Umbilical cord (tissue), 2 donors: ENCODE data around the gene PURA. TPM values are rescaled to one million over a fixed set of nuclear protein-coding genes. Genes with fewer than 3 reads are reported as not detected.

Experiments
- DNase-seq: peaks from one replicate; pipeline ENCODE4 v3.0.0-alpha.2; 2015; ENCODE audit warnings: low spot score
- total RNA-seq: library from RNA; depleted of rRNA; stranded (reverse); fragments of >200 nt; gene quantifications from one replicate; pipeline ENCODE4 v1.2.3, GENCODE V29; 2014; ENCODE audit warnings: low replicate concordance; ENCODE audit not compliant: insufficient read depth

PURA gene
- 24.1 TPM for total RNA-seq

DNA sequence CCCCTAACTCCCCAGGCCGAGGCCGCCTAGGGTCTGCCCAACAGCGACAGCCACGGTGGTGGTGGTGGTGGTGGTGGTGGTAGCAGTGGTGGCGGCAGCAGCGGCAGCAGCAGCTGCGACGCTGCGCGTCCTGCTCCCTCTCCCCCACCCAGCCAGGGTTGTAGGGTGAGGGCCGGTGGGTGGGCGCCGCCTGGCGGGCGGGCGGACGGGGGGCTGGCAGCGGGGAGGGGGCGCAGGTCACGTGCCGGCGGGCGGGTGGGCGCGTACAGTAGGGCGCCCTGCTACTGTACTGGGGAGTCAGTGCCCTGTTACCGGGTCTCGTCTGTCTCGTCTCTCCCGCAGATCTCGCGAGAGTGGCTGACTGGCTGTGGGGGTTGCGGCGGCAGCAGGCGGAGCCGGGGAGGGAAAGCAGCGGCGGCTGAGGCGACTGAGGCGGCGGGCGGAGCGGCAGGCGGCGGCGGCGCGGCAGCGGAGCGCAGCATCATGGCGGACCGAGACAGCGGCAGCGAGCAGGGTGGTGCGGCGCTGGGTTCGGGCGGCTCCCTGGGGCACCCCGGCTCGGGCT, at the start of gene PURA:
TSS of gene PURA (plus strand) at position 411 of the 565 bp plus-strand sequence. CDS start at position 484, 73 bp downstream.
- DNase-seq: peak; percentile 96

DNA sequence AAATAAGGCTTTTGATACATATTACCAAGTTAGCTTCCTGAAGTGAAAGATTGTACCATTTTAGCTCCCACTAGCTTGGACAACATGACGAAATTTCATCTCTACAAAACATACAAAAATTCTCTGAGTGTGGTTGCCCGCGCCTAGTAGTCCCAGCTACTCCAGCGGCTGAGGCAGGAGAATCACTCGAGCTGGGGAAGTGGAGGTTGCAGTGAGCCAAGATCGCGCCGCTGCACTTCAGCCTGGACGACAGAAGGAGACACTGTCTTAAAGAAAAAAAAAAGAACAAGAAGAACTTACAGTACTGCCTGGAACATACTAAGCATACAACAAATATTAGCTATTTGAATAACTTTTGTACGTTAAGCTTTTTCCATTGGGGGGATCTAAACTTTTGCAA, 41.1 kb upstream of the PURA start:
- no peak for DNase-seq

DNA sequence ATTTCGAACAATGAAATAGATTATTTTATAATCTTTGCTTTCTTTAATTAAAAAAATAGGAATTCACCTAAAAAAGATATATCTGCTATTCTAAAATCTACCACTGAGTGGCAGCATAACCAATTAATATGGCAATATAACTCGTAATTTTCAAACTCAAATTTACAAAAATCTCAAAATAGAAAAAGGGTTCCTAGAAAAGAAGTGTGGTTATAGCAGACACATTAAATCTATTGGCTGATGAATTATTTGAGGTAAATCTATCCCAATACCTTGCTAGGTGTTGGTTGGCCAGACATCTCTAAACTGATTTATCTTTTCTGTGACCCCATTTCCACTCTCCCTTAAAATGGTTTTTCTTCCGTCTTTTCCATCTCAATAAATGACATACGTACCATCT, 40.6 kb upstream of the PURA start:
- DNase-seq: peak; percentile 10

DNA sequence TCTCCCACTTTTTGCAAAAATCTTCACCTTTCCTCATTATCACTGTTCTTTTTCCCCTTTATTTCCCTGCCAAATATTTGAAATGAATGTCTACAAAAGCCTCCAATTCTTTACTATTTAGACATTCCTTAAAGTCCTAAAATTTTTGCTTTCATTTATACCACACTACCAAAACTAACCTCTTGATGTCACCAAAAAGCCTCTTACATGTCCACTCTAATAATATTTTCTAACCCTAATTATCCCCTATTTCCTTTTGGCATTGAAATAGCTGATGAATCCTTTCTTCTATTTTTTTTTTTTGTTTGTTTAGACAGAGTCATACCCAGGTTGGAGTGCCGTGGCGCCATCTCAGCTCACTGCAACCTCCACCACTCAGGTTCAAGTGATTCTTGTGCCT, 38.5 kb upstream of the PURA start:
- DNase-seq: no peak

DNA sequence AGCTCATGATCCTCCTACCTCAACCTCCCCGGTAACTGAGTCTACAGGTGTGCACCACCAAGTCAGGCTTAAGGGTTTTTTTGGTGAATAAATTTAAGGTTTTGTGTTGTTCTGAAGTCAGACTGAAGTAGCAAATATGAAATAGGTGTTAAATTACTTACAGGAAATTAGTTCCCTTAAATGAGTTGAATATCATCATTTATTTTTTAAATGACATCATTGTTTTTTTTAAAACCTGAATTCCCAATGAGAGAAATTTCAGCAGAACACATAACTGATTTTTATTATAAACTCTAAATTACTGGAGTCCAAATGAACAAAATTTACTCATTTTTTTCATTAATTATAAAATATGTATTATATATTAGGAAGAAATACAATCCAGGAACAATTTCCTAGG, 37.8 kb upstream of the PURA start:
- no peak for DNase-seq

DNA sequence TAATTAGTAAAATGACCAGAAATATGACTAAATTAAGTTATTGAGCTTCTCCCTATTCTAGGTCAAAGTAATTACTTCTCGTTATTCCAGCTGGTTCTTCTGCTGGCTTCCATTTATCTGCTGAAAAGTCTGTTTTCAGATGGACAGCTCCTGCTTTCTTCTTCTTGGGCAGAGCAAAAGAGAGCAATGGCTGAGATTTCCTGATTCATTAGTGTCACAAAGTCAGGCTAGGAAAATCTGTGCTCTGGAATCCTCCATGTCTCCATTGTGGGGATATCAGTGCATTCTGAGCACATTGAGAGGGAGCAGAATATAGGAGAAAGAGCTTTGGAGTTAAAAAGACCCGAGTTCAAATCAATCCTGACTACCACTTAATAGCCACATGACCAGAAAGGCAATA, 37.1 kb upstream of the PURA start:
- no peak for DNase-seq

DNA sequence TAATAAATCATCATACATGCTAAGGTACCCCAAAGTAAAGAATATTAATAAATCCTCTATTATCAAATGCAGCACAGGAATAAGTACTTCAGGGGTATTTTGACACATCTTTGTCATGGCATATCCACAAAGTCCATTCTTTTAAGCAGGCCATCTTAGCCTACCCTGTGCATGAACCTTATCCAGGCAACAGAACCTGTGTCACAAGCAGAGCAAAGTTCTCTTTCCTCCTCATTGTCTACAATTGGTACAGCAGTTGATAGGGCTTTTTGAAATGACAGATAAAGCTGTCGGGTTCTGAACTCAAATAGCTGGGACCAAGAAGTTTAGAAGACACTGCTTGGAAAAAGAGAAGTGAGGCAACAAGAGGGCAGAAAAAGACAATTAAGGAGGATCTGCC, 30.8 kb upstream of the PURA start:
- no peak for DNase-seq

DNA sequence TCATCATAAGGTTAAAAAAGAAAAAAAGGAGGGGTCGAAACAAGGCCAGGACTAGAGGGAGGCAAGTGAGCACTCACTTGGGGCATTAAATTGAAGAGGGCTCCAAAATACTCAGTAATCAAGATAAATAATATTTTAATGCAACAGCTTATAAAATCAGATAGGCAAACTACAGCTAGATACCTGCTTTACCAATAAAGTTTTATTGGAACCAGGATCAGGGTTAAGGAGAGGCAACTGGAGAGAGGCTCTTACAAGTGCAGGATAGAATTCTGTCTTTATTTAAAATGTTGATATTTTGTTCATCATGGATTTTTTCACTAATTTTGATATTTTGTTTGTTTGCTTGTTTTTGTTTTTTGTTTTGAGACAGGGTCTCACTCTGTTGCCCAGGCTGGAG, 30.3 kb upstream of the PURA start:
- DNase-seq: no peak

DNA sequence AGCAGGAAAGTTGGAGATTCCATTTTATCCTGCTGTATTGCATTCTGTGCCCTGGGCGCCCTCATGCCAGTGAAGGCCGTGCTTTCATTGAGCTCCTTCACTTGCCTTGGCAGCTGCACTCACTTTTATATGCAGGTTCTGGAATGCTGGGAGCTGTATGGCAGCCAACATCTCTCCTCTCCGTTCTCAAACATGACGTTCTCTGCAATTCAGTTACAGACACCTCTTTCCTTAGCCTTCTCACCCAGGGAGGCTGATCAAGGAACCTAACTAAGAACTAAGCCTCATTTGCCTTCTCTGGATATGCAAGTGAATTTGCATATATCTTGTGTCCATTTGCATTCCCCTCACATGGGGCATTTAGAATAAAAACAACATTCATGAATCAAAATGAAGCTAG, 29.4 kb upstream of the PURA start:
- DNase-seq: no peak

DNA sequence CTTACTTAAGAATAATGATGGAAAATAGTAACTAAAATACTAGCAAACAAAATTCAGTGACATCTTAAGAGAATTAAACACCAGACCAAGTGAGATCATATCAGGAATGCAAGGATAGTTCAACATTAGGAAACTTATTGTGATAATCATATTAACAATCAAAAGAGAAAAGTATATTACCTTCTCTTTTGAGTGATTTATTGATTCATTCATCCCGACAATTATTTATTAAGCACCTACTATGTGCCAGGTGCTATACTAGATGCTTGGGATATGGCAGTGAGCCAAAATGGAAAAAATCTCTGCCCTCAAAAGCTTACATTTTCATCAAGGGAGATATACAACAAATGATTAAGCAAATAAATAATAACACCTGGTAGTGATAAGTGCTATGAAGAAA, 23.7 kb upstream of the PURA start:
- DNase-seq: no peak

DNA sequence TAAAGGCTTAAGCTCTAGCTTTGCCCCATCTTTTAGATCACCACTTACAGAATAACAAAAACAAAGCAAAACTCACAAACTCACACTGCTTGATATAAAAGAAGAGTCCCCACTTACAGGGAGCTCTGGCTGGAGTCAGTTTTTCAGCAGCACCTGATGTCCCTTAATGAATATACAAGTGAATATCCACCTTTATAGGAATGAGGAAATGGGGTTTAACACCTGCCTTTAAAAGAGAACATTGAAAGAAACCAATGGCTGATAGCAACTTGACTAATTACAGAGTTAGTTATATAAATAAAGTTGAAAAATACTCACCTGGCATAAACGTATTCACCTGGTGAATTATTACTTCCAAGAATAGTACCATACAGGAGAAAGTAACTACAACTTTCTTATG, 20.7 kb upstream of the PURA start:
- DNase-seq: no peak

DNA sequence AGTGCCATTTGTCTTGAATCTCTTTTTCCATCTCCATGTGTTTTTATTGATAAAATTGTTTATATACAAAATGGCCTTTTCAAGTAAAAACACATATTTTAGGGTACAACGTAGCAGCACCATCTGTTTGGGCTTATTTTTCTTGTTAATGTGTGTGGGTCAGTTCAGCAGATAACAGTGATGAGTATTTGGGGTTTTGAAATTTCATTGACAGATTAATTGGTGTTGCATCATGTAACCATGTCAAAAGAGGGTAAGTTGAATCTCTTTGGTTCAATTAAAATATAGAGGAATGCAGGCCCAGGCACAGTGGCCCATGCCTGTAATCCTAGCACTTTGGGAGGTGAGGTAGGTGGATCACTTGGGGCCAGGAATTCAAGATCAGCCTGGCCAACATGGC, 20.0 kb upstream of the PURA start:
- DNase-seq: no peak

DNA sequence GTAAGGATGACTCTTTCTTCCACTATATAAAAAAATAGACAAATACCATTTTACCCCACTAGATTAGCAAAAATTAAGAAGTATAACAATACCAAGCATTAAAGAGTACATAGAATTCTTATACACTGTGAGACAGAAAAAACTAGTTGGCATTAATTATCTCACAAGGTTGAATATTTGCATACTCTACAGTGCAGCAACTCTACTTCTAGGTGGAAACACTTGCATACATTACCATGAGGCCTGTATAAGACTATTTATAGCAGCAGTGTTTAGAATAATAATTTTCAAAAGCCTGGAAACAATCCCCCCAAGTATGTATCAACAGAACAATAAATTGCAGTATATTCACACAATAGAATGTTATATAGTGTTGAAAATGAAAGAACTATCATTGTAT, 19.0 kb upstream of the PURA start:
- DNase-seq: no peak

DNA sequence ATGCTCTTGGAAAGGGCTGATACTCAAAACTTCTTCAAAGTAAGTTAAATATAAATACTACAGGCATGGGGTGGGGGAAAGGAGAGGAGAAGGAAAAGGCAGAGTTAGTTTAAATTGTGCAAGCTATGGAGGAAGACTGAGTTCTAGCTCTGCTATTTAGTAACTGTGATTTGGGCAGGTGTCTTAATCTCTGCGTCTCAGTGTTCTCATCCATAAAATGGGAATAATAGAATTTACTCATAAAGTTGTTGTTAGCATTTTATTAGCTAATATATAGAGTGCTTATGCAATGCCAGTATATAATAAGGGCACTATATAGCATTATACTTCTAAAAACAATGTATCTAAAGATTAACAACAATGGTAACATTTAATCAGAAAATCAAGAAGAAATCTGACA, 12.7 kb upstream of the PURA start:
- no peak for DNase-seq

DNA sequence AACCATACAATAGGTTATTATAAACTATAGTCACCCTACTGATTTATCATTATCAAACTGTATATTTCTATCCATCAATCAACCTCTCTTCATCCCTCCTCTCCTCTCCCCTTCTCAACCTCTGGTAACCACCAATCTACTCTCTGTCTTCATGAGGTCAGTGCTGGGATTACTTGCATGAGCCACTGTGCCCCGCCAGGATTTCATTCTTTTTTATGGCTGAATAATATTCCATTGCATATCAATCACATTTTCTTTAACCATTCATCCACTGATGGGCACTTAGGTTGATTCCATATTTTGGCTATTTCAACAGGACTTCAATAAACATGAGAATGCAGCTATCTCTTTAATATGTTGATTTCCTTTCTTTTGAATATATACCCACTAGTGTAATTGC, 10.8 kb upstream of the PURA start:
- DNase-seq: no peak

DNA sequence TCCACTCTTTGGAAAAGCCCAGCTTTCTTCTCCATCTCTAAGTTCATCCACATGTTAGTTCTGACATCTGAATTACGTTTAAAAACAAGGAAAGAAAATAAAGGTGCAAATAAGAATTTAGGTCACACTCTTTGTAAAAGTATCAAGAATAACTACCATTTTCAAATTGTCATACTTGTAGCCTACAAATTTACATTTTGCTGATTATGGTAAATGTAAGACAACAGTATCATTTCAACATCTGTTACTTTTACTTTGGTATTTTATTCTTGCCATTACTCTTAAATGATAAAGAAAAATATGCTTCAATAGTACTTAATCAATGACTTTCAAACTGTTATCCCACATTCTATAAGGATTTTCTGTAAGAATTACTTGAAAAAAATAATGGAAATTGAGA, 9.8 kb upstream of the PURA start:
- no peak for DNase-seq

DNA sequence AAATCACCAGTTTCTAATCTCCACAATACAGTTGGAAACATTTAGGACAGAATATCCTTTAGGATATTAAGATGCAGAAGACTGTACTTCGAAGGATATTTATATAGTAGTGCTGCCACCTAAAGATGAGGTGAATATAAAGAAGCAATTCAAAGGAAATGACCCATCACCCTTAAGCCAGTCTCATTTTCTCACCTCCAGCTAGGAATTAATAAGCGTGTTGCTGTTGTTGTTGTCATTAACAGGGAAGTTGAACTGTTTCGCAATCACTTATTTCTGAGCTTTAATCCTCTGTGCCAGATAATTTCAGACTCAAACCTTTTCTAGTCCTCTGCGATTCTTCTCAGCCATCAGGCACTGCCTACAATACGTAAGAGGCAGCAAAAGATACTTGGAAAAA, 7.8 kb upstream of the PURA start:
- DNase-seq: no peak

DNA sequence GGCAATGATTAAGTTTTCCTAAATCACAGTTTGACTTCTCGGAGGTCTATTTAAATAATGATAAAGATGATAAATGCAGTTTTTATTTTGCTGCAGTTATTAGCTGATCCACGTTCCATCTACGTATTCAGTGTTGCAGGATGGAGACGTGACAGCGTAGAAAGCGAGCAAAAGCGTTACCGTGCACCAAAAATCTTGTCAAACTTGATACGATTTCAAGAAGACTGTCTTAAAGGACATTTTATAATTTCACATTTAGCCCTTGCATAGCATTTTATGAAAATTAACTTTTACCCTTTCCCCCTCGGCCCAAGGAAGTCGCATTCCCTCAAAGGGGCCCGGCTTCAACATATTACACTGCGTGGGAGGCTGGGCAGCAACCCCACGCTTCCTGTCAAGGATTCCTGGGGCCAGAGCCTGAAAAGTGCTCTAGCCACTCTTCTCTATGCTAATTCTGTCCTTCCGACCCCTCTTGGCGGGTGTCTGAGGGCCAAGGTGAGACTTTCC, 7.1 kb upstream of the PURA start:
- DNase-seq: no peak

DNA sequence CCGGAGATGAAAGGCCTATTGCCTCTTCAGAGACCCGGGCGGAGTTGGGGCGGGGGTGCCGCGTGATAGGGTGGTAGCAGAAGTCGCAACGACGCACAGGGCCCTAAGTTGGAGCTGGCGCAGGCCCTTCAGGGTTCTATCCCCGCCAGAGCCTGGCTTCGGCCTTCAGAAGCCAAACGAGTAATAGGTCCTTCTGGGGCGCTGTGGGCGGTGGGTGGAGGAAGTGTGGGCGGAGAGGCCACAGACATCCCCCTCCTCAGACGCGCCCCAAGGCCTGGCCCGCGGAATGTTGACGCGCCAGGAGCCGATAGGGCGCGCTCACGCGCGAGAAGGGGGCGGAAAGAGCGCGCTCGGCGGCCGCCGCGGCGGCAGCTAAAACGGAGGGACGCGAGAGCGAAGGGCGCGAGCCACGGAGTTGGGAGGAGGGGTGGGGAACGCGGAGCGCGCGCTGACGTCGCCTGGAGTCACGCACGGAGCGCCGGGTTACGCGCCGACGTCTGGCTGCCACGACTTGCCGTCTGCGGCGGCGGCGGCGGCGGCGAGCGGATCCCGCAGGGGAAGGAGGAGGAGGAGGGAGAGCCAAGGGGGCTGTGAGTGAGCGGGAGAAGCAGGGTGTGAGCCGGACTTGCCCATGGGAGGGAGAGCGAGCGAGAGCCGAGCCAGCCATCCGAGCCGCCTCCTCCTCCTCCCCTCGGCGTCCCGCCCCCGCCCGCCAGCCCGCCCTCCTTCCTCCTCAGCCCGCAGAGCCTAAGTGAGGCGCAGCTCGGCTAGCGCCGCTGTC, 6.4 kb upstream of the PURA start:
- DNase-seq: peak; percentile 94

DNA sequence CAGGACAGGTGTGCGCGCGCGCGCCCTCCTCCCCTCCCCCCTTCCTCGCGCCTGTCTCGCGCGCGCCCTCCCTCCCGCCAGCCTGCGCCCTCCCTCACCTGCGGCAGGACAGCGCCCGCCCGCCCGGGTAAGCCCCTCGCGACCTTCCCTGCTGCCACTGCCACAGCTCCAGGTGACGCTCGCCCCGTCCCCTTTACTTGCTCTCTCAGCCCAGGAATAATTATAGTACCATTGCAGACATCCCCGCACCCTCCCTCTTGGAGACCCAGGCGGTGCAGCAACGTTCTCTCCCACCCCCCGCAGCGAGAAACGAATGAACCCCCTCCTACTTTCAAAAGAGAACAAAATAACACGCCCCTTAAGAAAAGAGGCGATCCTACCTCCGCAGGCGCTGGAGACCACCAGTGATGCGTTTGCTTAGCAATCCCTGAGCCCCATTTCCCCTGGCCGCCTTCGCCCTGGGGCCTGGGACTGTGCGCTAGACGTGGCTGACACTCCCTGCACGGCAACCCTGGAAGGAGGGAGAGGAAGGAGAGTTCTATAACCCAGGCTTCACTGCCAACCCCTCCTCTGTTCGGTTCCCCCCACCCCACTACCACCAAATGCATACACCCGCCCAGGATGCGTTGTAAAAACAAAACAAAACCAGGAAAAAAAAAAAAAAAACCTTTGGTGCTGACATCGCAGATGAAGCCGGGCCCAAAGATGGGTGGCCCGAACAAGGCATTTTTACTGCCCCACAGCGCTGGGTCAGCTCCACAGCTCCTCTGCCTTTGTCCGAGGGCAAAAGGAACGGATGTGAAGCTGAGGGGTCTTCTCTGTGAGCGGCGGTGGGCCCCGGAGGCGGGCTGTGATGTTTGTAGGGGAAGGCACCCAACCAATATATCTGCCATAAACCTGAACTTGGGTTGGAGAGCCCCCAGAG, 5.6 kb upstream of the PURA start:
- DNase-seq: no peak

DNA sequence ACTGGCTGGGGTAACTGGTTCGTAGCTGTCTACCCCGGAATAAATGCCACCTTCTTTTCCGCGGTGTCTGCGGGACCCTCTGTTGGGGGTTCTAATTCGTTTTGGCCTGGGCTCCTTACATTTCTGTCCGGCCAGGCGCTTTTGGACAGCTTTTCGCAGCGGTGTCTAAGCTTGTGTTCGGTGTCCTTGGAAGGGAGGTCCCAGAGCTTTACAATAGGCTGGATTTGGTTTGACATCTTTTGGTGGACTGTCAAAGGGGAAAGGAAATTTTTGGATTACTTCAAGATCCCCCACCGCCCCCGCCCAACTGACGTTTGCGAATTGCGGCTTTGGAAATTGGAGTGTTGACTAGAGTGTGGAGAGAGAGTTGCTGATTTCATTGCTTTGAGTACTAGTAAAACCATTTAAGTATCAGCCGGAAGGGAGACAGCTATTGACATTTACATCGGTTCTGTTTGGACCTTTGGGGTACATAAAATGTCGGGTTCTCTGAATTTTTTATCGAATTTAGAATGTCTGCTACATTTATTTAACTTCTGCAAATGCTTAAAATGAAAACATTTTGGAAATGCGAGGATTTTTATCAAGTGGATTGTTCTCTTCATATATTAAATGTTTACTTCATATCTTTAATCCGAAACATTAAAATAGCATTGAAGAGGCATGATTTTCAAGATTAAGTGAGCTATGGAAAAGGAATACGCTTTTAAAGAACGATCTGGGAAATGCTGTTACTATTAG, 4.7 kb upstream of the PURA start:
- DNase-seq: no peak
